ENCODE data around the gene ATP2A3.
"Not testable (repeated sequence)": the region's sequence is repeated elsewhere in the genome, so short reads cannot be mapped to it uniquely, and the experiment has no call there.

ATP2A3 gene

GRCh38 chr17:3991699-3992098 is 27.5 kb upstream of the ATP2A3 start:
- DNase-seq (ENCODE audit: low spot score), result not testable (repeated sequence)

GRCh38 chr17:3990386-3991127 is 26.3 kb upstream of the ATP2A3 start:
- DNase-seq (ENCODE audit: low spot score), result no peak

- DNase-seq (ENCODE audit: low spot score), result no peak
These were observed 25.0 kb upstream of the ATP2A3 start for GRCh38 chr17:3989041-3989886.

GRCh38 chr17:3988297-3989040 is 24.2 kb upstream of the ATP2A3 start:
- DNase-seq (ENCODE audit: low spot score), result no peak

- no peak for DNase-seq (ENCODE audit: low spot score)
These were observed 22.7 kb upstream of the ATP2A3 start for GRCh38 chr17:3986939-3987335.

GRCh38 chr17:3986270-3986938 is 22.2 kb upstream of the ATP2A3 start:
- no peak for DNase-seq (ENCODE audit: low spot score)

GRCh38 chr17:3985846-3986245 is 21.6 kb upstream of the ATP2A3 start:
- no peak for DNase-seq (ENCODE audit: low spot score)

- DNase-seq (ENCODE audit: low spot score), result no peak
These were observed 19.6 kb upstream of the ATP2A3 start for GRCh38 chr17:3983606-3984484.

- no peak for DNase-seq (ENCODE audit: low spot score)
These were observed 18.3 kb upstream of the ATP2A3 start for GRCh38 chr17:3982541-3983017.

GRCh38 chr17:3982113-3982512 is 17.9 kb upstream of the ATP2A3 start:
- DNase-seq (ENCODE audit: low spot score), result no peak

GRCh38 chr17:3981455-3981854 is 17.2 kb upstream of the ATP2A3 start:
- DNase-seq (ENCODE audit: low spot score), result no peak

GRCh38 chr17:3980381-3981014 is 16.3 kb upstream of the ATP2A3 start:
- DNase-seq (ENCODE audit: low spot score), result no peak

GRCh38 chr17:3979290-3979611 is 15.0 kb upstream of the ATP2A3 start:
- no peak for DNase-seq (ENCODE audit: low spot score)

- no peak for DNase-seq (ENCODE audit: low spot score)
These were observed 14.4 kb upstream of the ATP2A3 start for GRCh38 chr17:3978421-3979289.

GRCh38 chr17:3977387-3977786 is 13.2 kb upstream of the ATP2A3 start:
- no peak for DNase-seq (ENCODE audit: low spot score)

- no peak for DNase-seq (ENCODE audit: low spot score)
These were observed 12.5 kb upstream of the ATP2A3 start for GRCh38 chr17:3976675-3977171.

- no peak for DNase-seq (ENCODE audit: low spot score)
These were observed 10.7 kb upstream of the ATP2A3 start for GRCh38 chr17:3974980-3975379.

GRCh38 chr17:3974138-3974687 is 10.0 kb upstream of the ATP2A3 start:
- DNase-seq (ENCODE audit: low spot score), result no peak

GRCh38 chr17:3973495-3974137 is 9.4 kb upstream of the ATP2A3 start:
- no peak for DNase-seq (ENCODE audit: low spot score)
